HCT116 (cell line): ENCODE measurements around the gene NXPE3. TPM values are rescaled to one million over a fixed set of nuclear protein-coding genes. Genes with fewer than 3 reads are reported as not detected.

Source experiments
- ATAC-seq: fragments of 200-7000 bp; cut with Tn5 transposase; 2 replicates; pipeline ENCODE4 v1.9.1; 2020; ENCODE audit warnings: mild to moderate bottlenecking, moderate library complexity
- BruUV-seq: library from RNA; stranded (reverse); fragments of 400-500 nt; replicated peaks from 2 replicates; lab custom pipeline; 2021; lab: Mats Ljungman, UMichigan
- CTCF ChIA-PET: fragments of 300-600 bp; sonication (Branson Sonifier 250); formaldehyde crosslinking; loops from one replicate; lab custom pipeline; 2021; ENCODE audit warnings: antibody characterized with exemption; lab: Charles Lee
- POLR2A ChIA-PET: fragments of 300-600, 350-600 bp; sonication (Branson Sonifier 250); formaldehyde crosslinking; loops from one replicate; lab custom pipeline; 2021; ENCODE audit warnings: antibody characterized with exemption; lab: Charles Lee
- RAD21 ChIA-PET, 2 experiments: fragments of 300-600 bp; sonication (Branson Sonifier 250); formaldehyde crosslinking; loops; one replicate each; lab custom pipeline; 2023; ENCODE audit warnings: low total read pairs in 2 of 2; ENCODE audit not compliant: uncharacterized antibody in 2 of 2, unreplicated experiment in 2 of 2, low non-redundant PET in 1 of 2; lab: Charles Lee
- DNase-seq: peaks from one replicate; pipeline ENCODE4 v3.0.0-alpha.2; 2010; ENCODE audit warnings: low read depth, low spot score
- H2AFZ ChIP-seq: fragments of 200-600 bp; shearing (Covaris generic), sonication (generic); 2 replicates; pipeline ENCODE4 v1.6.1; 2017; ENCODE audit warnings: low read depth, mixed run types, mixed read lengths, antibody characterized with exemption, low read length; ENCODE audit not compliant: poor library complexity, severe bottlenecking
- H3K27ac ChIP-seq: 2 replicates; pipeline ENCODE4 v1.5.1; 2012; ENCODE audit warnings: low read depth, low read length
- H3K27me3 ChIP-seq: fragments of 200-600 bp; sonication (generic); 2 replicates; pipeline ENCODE4 v1.6.1; 2016; ENCODE audit warnings: mixed run types, low read length, mixed read lengths; ENCODE audit not compliant: insufficient read depth
- H3K36me3 ChIP-seq, 2 experiments: fragments of 200-500 bp in 1 of 2; fragments of 200-600 bp in 1 of 2; sonication (Bioruptor generic) in 1 of 2; sonication (generic) in 1 of 2; 2 replicates each; pipeline versions ENCODE4 v1.5.1 to v1.6.1; 2014 to 2016; ENCODE audit warnings: low read length in 2 of 2, inconsistent platforms in 1 of 2, mixed read lengths in 1 of 2, mixed run types in 1 of 2; ENCODE audit not compliant: insufficient read depth in 2 of 2, control insufficient read depth in 1 of 2
- H3K4me1 ChIP-seq, 2 experiments: fragments of 200-600 bp in 1 of 2; sonication (generic) in 1 of 2; 2 replicates each; pipeline versions ENCODE4 v1.5.1 to v1.6.1; 2012 to 2017; ENCODE audit warnings: low read length in 2 of 2, inconsistent platforms in 1 of 2, mild to moderate bottlenecking in 1 of 2, mixed read lengths in 1 of 2, mixed run types in 1 of 2, moderate library complexity in 1 of 2; ENCODE audit not compliant: insufficient read depth in 2 of 2, control insufficient read depth in 1 of 2
- H3K4me2 ChIP-seq: fragments of 200-600 bp; sonication (generic); 2 replicates; pipeline ENCODE4 v1.6.1; 2017; ENCODE audit warnings: mixed run types, low read length, mixed read lengths
- H3K4me3 ChIP-seq, 2 experiments: fragments of 200-600 bp in 1 of 2; sonication (generic) in 1 of 2; replicated peaks in 1 of 2; 2 replicates each; pipeline ENCODE4 v1.5.1; 2011 to 2016; ENCODE audit warnings: low read length in 2 of 2, control low read depth in 1 of 2, low read depth in 1 of 2, mild to moderate bottlenecking in 1 of 2, mixed read lengths in 1 of 2, mixed run types in 1 of 2
- H3K79me2 ChIP-seq: fragments of 200-600 bp; sonication (generic); 2 replicates; pipeline ENCODE4 v1.6.1; 2017; ENCODE audit warnings: mild to moderate bottlenecking, mixed run types, low read length, moderate library complexity, mixed read lengths; ENCODE audit not compliant: insufficient read depth
- H3K9ac ChIP-seq: fragments of 200-600 bp; sonication (generic); 2 replicates; pipeline ENCODE4 v1.6.1; 2016; ENCODE audit warnings: low read length, mixed read lengths
- H3K9me2 ChIP-seq: fragments of 200-600 bp; sonication (generic), shearing (Covaris generic); 2 replicates; pipeline ENCODE4 v1.6.1; 2017; ENCODE audit warnings: mixed run types, mild to moderate bottlenecking, moderate library complexity; ENCODE audit not compliant: insufficient read depth
- H3K9me3 ChIP-seq, 2 experiments: fragments of 200-500 bp in 1 of 2; fragments of 200-600 bp in 1 of 2; sonication (Bioruptor generic) in 1 of 2; sonication (generic) in 1 of 2; 2 replicates each; pipeline ENCODE4 v1.6.1; 2014 to 2017; ENCODE audit warnings: low read length in 2 of 2, mixed read lengths in 2 of 2, inconsistent platforms in 1 of 2, low read depth in 1 of 2, mild to moderate bottlenecking in 1 of 2, mixed run types in 1 of 2, moderate library complexity in 1 of 2; ENCODE audit not compliant: control insufficient read depth in 1 of 2, insufficient read depth in 1 of 2
- H4K20me1 ChIP-seq: fragments of 200-600 bp; sonication (generic), shearing (Covaris generic); 2 replicates; pipeline ENCODE4 v1.6.1; 2017; ENCODE audit warnings: mixed run types, mild to moderate bottlenecking, moderate library complexity; ENCODE audit not compliant: insufficient read depth
- ATF3 ChIP-seq: IDR thresholded peaks from 2 replicates; pipeline ENCODE4 v1.6.1; 2012
- CBX3 ChIP-seq: IDR thresholded peaks from 2 replicates; pipeline ENCODE4 v1.6.1; 2012; ENCODE audit warnings: low read depth
- CEBPB ChIP-seq: IDR thresholded peaks from 2 replicates; pipeline ENCODE4 v1.6.1; 2012; ENCODE audit warnings: low read depth
- intact Hi-C: fragments of 100-400 bp; cut with micrococcal nuclease; formaldehyde crosslinking; loops from 2 replicates; pipeline ENCODE4 v1.10.0; 2022
- total RNA-seq: library from RNA; stranded (reverse); gene quantifications from one replicate; pipeline ENCODE4 v1.2.1, GENCODE V29; 2021; ENCODE audit not compliant: unreplicated experiment
- TF ChIP-seq, protein P1 (sequence below): IDR thresholded peaks from 2 replicates; pipeline ENCODE4 v1.6.1; 2012; ENCODE audit warnings: low read depth

The NXPE3 gene
- total RNA-seq, 1 experiment from 2014 or later: 4.3 TPM

DNA sequence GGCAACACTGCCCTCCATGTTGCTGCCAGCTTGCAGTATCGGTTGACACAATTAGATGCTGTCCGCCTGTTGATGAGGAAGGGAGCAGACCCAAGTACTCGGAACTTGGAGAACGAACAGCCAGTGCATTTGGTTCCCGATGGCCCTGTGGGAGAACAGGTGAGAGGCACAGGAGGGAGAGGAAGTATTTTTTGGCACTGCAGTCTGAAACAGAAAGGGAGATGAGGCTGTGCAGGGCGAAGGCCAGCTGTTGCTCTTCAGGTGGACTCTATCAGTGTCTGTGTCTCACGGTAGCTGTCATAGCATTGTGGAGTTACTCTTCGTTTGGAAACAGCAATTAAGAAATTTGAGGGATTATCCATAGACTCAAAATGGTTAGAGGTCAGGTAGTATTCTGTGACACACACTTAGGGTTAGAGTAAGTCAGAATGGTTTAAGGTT is 78.3 kb downstream of the NXPE3 start (continued):
- TF ChIP-seq, protein P1, sequence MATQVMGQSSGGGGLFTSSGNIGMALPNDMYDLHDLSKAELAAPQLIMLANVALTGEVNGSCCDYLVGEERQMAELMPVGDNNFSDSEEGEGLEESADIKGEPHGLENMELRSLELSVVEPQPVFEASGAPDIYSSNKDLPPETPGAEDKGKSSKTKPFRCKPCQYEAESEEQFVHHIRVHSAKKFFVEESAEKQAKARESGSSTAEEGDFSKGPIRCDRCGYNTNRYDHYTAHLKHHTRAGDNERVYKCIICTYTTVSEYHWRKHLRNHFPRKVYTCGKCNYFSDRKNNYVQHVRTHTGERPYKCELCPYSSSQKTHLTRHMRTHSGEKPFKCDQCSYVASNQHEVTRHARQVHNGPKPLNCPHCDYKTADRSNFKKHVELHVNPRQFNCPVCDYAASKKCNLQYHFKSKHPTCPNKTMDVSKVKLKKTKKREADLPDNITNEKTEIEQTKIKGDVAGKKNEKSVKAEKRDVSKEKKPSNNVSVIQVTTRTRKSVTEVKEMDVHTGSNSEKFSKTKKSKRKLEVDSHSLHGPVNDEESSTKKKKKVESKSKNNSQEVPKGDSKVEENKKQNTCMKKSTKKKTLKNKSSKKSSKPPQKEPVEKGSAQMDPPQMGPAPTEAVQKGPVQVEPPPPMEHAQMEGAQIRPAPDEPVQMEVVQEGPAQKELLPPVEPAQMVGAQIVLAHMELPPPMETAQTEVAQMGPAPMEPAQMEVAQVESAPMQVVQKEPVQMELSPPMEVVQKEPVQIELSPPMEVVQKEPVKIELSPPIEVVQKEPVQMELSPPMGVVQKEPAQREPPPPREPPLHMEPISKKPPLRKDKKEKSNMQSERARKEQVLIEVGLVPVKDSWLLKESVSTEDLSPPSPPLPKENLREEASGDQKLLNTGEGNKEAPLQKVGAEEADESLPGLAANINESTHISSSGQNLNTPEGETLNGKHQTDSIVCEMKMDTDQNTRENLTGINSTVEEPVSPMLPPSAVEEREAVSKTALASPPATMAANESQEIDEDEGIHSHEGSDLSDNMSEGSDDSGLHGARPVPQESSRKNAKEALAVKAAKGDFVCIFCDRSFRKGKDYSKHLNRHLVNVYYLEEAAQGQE: no peak
- TF ChIP-seq, all 23 proteins: peak for 0

DNA sequence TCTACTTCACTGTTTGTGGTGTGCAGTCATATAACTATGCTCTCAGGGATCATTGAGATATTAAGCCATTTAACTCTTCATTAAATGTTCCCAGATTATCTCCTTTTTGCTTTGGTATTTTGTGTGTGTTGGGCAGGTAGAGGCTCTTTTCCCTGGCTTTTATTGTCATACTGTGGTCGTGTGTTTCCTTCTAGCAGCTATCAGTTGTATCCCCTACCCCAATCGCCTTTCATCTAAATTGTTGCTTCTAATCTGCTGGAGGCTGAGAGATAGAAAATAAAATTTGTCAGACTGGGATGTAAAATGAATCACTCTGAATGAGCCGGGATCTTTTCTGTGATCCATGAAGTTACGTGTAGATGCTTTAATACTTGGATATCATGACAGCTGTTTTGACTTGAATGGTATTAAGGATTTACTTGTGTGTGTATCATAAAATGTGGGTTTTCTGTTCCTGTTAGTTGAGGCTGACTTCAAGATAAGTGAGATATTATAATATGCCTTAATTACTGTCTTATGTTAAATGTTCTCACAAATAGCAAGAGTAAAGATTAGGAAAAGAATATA is 79.5 kb downstream of the NXPE3 start:
- ATAC-seq: no peak
- CTCF ChIA-PET: no interaction called here
- Histone ChIP-seq H3K27ac (no peak overlapping the region), H3K36me3 (peaks cover 32 to 54% of the 10 kb centered on the region in 2 experiments), H3K4me3 (no peak overlapping the region), H3K79me2 (no peaks in the 10 kb centered on the region), H4K20me1 (no peaks in the 10 kb centered on the region), H3K4me2 (no peak overlapping the region), H2AFZ (no peak overlapping the region), H3K27me3 (no peaks in the 10 kb centered on the region), H3K4me1 (no peaks in the 10 kb centered on the region), H3K9ac (no peak overlapping the region), H3K9me3 (no peaks in the 10 kb centered on the region), H3K9me2 (no peaks in the 10 kb centered on the region)
- RAD21 ChIA-PET: no interaction called here
- DNase-seq: no peak
- intact Hi-C loops: no loop called here
- BruUV-seq: no TSS peak
- no peak for TF ChIP-seq CBX3
- TF ChIP-seq CEBPB: no peak
- no peak for TF ChIP-seq ATF3
- POLR2A ChIA-PET: no interaction called here
